NCI-H2081 treated with DMSO at 0.1 percent for 48 hours (cell line): ENCODE results near the gene SSNA1.
A peak's percentile ranks its signal among the peaks of the same experiment; 100 is the strongest.

Source experiments
- DNase-seq: peaks from one replicate; lab custom pipeline; 2025; lab: John Stamatoyannopoulos, UW

Gene SSNA1

DNA sequence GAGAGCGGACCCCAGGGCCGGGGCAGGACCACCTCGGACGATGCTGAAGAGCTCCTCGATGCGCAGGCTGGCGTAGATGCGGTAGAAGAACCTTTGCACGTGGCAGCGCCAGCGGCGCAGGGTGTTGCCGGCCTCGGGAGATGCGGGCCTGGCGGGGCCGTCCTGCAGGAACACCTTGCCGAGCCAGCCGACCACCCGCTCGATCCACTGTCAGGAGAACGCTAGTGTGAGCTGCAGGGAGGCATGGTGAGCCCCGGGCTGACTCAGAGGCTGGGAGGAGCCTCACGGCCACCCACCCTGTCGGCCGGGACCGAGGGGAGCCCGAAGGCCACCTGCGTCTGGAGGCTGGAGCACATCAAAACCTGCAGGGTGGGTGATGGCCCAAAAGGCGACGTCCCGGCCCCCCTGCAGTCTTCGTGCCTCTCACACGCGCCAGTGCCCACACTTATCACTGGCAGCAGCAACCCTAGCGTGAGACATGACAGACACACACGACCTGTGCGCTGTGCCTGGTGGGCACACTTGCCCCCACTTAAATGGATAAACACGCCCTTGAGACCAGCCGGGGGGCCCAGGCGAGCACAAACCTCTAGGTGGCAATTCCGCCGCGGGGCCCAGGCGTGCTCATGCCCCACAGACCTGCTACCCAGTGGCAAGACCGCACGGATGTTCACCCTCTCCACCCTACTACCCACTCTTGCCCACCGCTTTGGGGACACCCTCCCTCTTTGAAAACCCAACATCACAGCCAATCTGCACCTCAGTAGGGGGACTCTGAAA lies 3.4 kb upstream of the SSNA1 start:
- DNase-seq: no peak

DNA sequence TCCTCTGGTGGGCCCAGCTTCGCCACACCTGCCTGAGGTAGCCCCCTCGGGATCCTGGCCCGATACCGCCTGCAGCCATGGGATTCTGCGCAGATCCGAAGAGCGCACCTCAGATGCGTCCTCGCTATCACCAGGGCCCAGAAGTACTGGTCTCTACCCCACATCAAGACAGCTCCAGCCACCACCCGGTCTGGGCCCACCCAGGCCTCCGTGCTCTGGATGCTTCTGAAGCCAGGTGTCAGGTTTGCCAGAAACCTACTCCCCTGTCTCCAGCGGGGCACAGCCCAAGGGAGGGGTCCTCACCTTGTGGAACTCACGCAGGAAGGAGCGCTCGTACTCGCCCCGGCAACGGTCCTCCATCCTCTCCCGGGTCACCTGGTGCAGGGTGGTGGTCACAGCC lies 2.6 kb upstream of the SSNA1 start:
- DNase-seq: no peak

DNA sequence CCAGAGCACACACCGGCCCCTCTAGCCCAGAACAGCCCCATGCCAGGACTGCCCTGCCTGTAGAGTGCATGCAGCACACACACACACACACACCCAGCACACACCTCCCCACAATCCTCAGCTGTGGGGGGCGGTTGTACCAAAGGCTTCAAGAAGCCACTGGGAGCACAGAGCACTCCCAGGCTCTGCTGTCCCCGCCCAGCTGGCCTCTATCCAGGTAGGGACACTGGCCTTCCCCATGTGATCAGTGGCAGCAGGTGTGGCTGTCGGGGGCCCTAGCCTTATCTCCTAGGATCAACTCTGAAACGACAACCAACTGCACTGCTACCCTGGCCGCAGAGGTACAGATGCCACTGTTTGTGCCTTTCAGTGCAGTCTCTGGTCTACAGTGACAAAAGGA lies 2.1 kb upstream of the SSNA1 start:
- DNase-seq: no peak

DNA sequence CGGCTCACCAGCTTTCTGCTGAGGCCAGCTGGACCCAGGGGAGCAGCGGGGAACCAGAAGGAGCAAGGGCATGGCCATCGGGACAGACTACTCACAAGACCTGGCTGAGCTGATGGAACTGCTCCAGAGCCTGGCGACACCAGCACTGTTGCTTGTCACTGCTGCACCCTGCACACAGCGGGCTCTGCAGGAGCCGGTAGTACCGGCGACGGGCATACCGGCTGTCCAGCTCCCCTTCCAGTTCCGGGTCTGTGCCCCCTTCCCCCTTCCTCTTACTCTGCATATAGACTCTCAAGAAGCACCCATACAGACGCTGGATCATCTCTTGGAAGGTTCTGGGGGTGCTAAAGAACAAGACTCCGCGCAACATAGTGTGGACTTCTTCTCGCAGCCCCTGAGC lies 1.1 kb upstream of the SSNA1 start:
- DNase-seq: no peak

DNA sequence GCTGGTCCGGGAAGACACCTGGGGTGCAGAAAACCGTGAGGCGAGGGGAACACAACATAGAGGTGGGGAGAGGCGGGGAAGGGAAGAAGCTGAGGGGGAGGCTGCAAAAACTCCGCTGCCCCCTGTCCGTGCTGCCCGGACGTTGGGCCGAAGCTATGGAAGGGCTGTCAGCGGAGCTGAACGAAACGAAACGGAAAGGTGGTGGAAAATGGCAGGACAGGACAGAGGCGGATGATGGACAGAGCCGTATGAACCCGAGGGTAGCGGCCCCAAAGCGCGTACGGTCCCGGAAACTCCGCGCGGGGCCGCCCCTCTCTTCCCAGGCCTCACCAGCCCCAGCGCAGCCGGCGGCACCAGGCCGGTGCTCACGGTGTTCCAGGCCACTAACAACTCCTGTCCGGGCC lies 388 bp upstream of the SSNA1 start:
- no peak for DNase-seq

DNA sequence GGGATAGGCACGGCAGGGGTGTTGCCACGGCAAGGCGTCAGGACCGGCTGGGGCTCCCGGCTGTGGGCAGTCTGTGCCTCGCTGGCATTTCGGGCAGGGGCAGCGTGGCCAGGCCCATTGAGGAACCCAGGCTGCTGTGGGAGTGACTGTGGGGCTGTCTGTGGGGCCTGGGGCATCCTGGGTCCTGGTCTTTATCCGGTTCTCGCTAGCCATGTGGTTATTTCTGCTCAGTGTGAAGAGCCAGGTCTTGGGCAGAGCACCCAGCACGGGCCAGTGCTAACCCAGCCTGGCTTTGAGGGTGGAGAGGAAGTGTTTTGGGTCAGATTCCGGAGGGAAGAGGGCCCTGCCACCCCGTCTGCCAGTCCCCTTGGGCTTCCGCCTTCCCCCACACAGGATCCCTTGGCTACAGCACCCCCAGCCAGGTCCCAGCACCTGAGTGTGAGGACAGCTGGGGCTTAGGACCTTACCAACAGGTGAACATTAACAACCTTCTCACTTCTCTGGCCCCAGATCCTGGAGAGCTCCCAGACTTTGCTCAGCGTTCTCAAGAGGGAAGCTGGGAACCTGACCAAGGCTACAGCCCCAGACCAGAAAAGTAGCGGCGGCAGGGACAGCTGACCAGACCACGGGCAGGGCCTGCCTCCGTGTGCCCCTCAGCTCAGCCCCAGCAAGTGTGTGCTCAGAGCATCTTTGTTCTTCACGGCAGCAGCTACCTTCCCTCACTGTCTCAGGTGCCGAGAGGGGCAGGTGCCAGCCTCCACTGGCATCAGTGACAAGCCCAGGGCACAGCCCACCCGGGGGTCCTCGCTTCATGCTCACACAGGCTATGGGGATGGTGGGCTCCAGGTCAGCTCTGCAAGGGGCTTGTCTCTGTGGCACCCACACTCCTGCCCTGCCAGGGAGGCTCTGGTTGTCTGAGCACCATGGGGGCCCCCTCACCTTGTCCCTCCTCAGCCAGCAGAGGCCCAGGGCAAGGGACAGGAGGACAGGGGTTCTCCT lies 1.1 kb downstream of the SSNA1 start:
- DNase-seq: no peak

DNA sequence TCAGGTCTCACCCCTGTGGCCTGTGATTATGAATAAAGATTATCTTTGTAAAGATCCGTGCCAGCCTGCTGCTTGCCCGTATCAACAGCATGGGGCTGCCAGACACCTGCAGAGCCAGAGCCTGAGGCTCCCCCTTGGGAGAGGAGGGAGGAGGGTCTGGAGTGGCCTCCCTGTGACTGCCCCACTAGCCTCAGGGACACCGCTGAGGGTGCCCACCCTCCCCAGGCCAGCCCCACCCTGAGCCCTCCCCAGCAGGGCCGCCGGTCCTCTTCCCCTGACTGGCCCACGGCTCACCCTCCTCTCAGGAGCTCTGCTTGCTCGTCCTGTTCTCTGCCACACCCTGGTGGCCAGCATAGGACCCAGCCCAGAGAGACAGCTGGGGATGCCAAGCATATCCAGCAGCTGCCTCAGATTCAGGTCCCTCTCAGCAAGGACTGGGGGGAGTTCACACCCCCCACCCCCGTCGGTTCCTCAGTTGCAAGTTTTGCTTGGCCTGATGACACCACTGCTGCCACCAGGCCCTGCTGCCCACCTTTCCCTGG lies 1.9 kb downstream of the SSNA1 start:
- DNase-seq: no peak

DNA sequence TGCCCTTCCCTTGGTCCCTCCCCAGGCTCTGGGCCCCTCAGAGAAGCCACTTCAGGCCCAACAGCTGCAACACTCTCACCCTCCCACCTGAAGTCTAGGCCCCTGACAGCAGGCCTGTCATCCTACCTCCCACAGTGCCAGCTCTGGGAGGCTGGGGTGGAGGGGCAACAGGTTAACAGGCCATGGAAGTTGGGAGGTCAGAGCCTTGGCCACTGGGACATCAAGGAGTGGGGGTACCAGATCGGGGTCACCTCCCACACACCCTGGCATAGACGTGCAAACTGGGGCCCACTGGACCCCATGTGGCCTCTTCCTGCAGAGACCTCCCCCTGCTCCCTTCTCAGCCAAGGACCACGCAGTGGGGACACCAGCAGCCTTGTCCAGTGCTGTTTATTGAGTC lies 2.8 kb downstream of the SSNA1 start:
- no peak for DNase-seq

DNA sequence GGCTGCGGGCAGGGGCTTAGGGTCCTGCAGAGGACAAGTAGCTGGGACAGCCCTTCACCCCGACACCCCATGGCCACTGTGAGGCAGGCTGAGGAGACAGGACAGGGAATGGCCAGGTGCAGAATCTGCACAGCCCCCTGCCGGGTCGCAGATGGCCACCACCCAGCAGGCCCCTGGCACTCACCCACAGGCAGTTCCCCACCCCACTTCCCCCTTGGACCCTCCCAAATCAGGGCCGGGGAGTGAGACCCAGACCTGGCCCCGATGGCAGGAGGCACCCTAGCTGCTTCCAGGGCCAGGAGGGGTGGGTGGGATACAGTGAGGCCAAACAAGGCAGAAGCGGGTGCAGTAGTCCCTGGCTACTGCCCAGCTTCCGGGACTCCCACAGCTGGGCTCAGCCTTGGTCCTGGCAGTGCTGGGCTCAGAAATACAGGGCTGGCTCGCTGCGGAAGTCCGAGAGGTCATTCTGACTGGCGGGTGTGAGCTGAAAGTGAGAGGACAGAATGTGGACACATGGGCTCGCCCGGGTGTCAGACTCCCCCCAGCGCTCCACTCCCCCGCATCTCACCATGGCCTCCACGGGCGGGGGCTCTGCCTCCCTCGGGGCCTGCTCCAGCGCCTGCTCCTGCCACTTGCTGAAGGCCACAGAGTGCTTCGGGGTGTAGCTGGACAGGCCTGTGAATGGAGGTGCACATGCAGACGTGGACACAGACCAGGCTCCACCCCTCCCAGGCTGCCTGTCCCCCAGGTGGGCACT lies 3.4 kb downstream of the SSNA1 start:
- DNase-seq: no peak

DNA sequence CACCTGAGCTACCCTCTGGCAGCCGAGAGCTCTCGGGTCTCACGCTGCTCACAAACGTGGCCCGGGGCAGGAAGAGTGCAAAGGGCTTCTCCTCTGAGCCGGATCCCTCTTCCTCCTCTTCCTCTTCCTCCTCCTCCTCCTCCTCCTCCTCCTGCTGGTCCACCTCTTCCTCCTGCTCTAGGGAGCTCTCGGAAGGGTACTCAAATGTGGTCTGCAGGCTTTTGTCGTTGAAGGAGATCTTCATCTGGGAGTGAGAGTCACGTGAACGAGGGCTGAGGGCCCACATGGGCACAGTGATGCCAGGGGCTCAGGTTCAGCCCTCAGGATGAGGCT lies 3.9 kb downstream of the SSNA1 start:
- no peak for DNase-seq

DNA sequence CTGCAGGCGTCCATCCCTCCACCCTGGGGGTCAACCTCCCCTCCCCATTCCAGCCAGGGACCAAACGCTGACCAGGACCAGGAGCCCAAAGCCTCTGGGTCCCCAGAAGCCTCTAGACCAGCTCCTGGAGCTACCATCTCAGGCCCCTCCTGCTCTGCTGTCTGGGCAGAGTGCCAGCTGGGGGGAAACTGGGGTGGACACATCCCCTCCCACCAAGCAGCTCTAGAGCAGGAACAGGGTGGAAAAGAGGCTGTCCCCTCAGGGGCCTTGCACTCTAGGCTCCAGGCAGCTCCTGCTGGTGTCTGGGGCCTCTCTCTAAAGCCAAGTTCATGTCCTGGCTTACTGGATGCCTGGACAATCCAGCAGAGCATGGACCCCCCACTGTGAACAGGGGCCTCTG lies 4.4 kb downstream of the SSNA1 start:
- no peak for DNase-seq

DNA sequence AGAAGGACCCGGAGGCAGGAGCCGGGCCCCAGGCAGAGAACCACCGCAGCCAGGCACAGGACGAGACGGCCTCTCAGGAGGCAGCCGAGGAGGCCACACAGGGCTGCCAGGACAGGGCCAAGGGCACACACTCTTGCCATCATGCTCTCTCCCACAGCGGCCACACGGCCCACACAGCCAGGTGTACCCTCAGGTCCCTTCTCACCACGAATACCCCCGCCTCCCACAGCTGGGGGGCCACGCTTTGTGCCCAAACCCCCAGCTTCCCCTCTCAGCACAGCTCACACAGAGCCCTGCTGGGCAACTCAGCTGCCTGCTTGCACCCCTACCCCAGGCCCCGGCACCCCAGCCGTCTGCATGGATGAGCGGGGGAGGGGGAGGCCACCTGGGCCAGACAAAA lies 5.3 kb downstream of the SSNA1 start:
- DNase-seq: no peak

DNA sequence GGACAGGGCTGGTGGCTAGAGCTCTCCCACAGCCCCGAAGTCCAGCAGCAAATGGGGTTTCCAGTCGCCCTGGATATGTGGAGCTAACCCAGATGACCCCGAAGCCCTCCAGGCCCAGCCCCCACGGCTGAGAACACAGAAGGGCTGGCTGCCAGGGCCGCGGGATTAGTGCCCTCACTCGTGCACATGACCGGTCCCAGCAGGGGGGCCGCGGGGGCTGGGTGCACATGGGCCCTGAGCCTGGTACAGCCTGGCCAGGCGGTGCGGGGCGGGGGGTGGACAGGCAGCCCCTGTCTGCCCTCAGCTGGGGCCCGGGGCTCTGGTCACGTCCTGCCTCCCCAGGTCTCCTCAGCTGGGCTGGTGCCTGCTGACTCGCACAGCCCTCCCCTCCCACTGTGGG lies 5.9 kb downstream of the SSNA1 start:
- DNase-seq: no peak

DNA sequence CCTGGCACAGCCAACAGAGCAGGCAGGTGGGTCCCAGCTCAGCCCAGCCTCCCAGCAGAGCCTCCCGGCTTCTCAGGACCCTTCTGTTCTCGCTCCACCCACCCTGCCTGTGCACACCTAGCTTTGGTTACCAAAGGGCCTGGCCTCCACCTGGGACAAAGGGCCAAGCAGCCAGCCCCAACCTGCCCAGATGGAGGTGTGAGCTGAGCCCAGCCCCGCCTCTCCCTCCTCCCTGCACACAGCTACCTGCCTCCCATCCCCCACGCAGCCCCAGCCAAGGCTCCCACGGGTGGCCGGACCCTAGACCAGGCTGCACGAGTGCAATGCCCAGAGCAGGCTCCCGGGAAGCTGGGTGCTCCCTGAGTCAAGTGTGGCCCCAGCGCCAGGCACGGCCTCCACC lies 6.4 kb downstream of the SSNA1 start:
- DNase-seq: no peak

DNA sequence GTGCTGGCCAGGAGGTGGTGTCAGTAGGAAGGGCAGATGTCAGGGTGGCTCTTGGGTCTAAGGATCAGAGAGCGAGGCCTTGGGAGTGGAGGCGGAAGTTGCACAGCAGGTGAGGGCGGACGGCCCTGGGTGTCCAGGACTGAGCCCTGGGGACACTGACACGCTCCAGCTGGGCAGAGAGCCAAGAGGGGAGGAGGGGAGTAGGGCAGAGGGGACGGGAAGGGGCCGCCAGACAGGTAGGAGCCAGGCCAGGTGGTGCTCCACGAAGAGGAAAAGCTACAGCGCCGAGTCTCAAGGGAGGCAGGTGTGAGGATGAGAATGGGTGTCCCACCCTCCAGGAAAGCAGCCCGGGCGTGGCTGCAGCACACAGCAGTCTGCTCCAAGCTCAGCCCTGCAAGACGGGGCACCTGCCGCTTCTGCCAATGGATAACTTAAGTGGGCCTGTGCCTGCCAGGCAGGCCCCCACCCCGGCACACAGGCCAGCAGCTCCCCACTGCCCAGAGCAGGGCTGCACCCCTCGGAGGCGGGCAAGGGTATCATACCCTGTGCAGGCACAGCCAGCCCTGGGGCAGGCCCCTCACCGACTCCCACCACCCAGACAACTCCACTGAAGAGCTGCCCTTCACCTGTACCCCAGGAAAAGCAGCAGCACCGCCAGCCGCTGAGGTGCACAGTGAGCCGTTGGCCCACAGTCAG lies 7.2 kb downstream of the SSNA1 start:
- peak; percentile 54 for DNase-seq

DNA sequence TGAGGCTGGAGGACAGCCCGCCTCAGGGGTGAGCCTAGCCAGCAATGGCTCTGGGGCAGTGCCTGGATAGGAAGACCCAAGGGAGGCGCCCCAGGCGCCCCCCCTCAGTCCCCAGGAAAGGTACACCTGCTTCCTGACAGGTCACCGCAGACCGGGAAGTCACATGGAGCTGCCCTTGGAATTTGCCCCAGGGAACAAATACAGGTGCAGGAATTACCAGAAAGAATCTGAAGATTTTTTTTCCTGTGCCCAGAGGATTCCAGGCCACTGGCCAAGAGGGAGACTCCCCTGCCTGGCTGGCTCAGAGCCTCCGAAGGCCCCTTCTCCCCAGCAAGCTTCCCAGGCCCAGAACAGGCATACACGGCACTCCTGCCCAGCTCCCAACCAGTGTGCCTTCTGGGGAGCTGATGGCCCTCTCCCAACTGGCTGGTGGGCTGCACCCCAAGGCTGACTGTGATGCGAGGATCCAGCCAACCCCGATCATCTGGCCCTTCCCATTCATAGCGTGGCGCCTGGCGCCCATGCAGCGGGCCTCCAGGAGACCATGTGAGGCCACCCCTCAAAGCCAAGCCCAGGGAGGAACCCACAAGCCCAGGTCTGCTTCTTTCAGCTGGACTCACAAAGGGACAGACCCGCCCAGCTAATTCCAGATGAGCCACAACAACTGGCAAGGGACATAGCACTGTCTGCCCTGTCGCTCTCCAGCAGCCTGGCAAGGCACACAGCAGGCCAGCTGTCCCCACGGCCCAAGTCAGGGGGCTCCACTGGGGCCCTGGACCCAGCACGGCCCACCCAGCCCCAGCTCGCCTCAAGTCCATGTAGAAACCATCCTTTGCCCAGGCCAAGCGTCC lies 9.8 kb downstream of the SSNA1 start:
- no peak for DNase-seq

DNA sequence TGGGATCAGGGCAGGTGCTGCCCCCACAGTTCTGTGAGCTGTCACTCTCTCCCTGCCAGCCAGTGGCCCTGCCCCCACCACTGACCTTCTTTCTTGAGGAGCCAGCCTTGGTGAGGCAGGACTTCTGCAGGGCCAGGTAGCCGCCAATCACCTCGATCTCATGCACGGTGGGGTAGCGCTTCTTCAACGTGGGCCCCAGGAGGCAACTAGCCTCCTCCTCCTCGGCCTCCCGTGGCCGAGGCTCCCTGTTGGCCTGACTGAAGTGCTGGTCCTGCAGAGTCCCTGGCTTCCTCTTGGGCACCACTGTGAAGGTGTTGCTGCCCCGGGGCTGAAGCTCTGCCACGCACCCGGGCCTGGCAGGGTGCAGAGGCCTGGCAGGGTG lies 10.4 kb downstream of the SSNA1 start:
- no peak for DNase-seq

DNA sequence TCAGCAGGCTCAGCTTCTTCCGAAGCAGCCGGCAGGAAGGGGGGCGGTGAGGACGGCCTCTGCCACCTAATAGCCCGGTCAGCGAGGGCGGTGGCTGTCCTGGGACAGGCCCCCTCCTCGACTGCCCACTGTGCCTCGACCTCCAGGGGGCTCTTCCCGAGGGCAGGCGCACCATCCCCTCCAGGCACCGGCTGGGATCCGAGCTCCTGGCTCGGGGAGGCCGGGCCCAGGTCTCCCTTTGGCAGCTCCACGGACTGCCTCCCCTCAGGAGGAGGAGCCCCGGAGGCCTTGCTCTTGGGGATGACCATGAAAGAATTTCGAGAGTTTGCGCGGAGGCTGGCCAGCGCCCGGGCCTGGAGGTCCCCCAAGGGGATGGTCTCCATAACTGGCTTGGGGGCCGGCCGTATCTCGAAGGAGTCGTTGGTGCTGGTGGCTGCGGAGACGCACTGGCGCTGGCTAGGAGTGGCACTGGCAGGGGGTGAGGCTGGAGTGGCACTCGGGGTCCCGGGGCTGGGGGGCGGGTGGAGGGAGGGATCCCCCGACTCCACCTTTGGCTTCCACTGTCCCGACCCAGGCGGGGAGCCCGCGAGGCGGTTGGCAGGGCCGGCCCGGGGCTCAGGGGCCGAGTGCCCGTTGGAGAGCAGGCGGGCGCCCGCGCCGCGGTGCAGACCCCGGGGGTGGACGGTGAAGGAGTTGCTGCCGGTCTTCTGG lies 11.1 kb downstream of the SSNA1 start:
- no peak for DNase-seq

DNA sequence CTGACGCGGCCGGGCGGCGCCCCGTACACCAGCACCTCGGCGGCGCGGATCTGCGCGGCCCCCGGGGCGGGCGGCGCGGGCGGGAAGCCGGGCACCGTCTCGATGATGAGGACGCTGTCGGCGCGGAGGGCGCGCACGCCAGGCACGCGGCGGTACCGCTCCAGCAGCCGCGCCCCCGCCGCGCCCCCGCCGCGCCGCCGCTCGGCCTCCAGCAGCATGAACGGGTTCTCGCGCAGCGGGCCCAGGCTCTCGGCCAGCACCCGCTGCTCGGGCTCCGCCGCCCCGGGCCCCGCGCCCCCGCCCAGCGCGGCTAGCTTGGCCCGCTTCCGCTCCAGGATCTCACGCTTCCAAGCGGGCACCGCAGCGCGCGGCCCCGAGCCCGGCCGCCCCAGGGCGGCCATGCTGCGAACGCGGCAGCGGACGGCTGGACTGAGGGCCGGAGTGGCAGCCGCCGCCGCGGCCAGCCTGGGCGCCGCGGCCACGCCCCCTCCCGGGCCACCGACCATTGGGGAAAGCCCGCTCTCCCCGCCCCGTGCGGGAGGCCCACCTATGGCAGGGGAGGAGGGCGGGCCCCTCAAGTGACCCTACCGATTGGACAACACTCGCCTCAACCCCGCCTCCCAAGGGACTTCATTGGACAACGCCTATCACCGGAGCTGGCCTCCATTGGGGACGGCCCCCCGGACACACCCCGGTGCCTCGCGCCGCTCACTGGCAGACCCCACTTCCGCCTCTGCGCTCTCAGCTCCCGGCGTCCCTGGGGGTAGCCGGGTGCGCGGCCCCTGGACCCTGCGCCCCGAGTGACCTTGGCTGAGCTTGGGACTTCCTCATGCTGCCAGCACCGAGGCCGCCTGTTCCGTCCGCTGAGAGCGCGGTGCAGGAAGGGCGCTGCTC lies 12.1 kb downstream of the SSNA1 start, which contains the start of gene TPRN:
Gene TPRN (minus strand): TSS at position 431 of the 894 bp plus-strand sequence. CDS start 30 bp downstream, at position 401.
- peak; percentile 94 for DNase-seq
